ENCODE results near the gene ZFP3. TPM values are rescaled to one million over a fixed set of nuclear protein-coding genes. Genes with fewer than 3 reads are reported as not detected.
"Not testable (repeated sequence)": the region's sequence is repeated elsewhere in the genome, so short reads cannot be mapped to it uniquely, and the experiment has no call there.

ZFP3 gene
- total RNA-seq, result 10 to 100 TPM in 2 of 3 donors, 1 to 10 TPM in 1; 8.0 to 11.2 (median 10.8) TPM
- long read RNA-seq, donor 1, full-length matches to known transcripts, result 5 of 8 reads
- long read RNA-seq, donor 1, partial matches to known transcripts, result 0 of 8 reads
- long read RNA-seq, donor 1, other reads (novel, unspliced or antisense), result 3 of 8 reads
- long read RNA-seq, donor 2, partial matches to known transcripts, result 0 of 1 reads
- long read RNA-seq, donor 2, other reads (novel, unspliced or antisense), result 1 of 1 reads

DNA sequence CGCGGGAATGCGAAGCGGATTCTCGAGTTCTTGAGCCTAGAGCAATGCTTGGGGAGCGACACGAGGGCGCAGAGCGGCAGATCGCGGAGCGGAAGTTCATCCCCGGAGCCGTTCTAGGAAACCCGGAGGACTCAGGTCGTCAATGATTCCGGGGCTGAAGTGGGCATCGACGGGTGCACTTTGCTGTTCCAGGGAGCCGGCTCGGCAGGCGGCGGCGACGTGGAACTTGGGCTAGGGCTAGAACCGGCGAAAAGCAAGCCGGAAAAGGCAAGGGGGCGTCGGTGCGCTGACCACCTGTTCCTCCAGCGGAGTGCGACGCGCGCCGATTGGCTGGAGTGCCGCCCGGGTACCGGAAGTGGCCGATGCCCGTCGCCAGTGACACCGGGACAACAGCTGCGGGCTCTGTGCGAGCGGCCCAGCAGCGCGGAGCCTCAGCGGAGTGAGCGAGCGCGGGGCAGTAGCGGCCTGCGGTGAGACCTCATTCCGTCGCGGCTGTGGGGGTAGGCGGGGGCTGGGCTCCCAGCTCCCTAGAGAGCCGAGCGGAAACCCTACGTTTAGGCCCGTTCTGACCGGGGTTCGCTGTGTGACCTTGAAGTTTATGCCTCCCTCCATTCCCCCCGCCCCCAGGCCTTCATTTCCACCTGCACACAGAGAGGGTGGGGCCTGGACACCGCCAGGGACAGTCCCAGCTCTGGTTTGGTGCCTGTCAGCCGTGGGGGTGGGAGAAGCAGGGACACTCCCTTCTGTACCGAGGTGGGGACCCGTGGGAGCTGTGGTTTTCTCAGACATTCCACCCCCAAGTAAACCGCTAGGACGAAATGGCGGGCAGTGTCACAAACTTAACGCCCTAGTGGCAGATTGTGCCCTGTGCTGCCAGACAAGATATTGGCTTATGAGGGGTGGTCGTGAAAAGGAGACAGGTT is at the start of gene ZFP3:
Gene ZFP3, plus strand, starts transcription at position 362 of the 923 bp plus-strand sequence. CDS start 13,038 bp downstream, outside the sequence.
- ATAC-seq (peak; percentile 99), DNase-seq (peak; percentile 87 to 93 (median 92))
- peak within 1 kb of the TSS; percentile 68 for H3K4me3 ChIP-seq
- H3K4me1 ChIP-seq (ENCODE audit: low read depth), result peaks cover 4% of the 10 kb centered on the region
- peaks cover 16% of the 10 kb centered on the region for H3K9me3 ChIP-seq
- TF ChIP-seq, protein P1, sequence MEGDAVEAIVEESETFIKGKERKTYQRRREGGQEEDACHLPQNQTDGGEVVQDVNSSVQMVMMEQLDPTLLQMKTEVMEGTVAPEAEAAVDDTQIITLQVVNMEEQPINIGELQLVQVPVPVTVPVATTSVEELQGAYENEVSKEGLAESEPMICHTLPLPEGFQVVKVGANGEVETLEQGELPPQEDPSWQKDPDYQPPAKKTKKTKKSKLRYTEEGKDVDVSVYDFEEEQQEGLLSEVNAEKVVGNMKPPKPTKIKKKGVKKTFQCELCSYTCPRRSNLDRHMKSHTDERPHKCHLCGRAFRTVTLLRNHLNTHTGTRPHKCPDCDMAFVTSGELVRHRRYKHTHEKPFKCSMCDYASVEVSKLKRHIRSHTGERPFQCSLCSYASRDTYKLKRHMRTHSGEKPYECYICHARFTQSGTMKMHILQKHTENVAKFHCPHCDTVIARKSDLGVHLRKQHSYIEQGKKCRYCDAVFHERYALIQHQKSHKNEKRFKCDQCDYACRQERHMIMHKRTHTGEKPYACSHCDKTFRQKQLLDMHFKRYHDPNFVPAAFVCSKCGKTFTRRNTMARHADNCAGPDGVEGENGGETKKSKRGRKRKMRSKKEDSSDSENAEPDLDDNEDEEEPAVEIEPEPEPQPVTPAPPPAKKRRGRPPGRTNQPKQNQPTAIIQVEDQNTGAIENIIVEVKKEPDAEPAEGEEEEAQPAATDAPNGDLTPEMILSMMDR (IDR thresholded peaks at IDR 0.05), result no peak
- H3K36me3 ChIP-seq (ENCODE audit: low read depth), result no peaks in the 10 kb centered on the region
- intact Hi-C loops (cut with DNase I, micrococcal nuclease), result no loop called here

DNA sequence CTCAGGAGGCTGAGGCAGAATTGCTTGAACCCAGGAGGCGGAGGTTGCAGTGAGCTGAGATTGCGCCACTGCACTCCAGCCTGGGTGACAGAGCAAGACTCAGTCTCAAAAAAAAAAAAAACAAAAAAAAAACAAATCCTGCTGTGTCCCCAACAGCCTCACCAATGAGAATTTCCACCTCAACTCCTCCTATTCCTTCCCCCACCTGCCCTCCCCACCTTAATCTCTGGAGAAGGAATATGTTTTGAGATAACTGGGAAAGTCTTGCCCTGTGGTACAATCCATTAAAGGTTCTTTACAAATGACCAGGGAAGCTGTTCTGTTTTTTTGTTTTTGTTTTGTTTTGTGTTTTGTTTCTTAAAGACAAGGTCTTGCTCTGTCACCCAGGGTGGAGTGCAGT is 48.1 kb upstream of the ZFP3 start:
- DNase-seq; intact Hi-C loops (cut with DNase I, micrococcal nuclease): not testable (repeated sequence)

DNA sequence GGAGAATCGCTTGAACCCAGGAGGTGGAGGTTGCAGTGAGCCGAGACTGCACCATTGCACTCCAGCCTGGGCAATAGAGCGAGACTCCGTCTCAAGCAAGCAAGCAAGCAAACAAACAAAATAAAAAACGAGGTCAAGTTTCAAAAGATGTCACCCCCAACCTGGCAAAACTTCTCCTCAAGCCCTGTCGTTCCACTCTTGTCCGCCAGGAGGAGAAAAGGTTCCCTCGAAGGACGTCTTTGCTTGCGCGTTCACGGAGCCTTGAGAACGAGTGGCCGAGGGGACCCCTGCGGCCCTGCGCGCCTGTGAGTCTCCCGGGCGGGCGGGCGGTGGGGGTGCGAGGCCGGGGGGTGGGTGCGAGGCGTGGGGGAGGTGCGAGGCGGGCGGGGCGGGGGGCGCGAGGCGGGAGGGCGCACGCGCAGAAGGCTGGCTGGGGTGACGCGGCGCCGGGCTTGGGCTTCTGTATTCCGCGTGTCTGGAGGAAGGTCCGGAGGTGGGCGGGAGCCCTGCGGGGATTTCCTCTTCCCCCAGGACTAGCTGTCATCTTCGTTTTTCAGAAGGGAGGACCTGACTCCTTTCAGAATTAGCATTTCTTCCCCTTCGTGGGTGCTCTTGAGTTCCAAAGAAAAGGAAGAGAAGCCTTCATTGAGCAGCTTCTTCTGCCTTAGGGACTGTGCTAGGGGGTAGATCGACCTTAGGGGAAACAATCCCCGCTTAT is 46.7 kb upstream of the ZFP3 start:
- DNase-seq, result peak; percentile 80 to 90 (median 84)
- H3K4me1 ChIP-seq (ENCODE audit: low read depth), result peaks cover 16% of the 10 kb centered on the region
- H3K9me3 ChIP-seq, result no peaks in the 10 kb centered on the region
- no peaks in the 10 kb centered on the region for H3K36me3 ChIP-seq (ENCODE audit: low read depth)
- TF ChIP-seq, protein P1 (IDR thresholded peaks at IDR 0.05), result peak; percentile 80
- ATAC-seq, result peak; percentile 85
- no peak overlapping the region for H3K4me3 ChIP-seq
- intact Hi-C loops (cut with DNase I, micrococcal nuclease), result no loop called here

More for the DNA sequence above, 48.1 kb upstream of the ZFP3 start:
- H3K4me1 ChIP-seq (ENCODE audit: low read depth), result peaks cover 13% of the 10 kb centered on the region
- not testable (repeated sequence) for H3K9me3 ChIP-seq; H3K4me3 ChIP-seq; ATAC-seq; H3K36me3 ChIP-seq (ENCODE audit: low read depth)

DNA sequence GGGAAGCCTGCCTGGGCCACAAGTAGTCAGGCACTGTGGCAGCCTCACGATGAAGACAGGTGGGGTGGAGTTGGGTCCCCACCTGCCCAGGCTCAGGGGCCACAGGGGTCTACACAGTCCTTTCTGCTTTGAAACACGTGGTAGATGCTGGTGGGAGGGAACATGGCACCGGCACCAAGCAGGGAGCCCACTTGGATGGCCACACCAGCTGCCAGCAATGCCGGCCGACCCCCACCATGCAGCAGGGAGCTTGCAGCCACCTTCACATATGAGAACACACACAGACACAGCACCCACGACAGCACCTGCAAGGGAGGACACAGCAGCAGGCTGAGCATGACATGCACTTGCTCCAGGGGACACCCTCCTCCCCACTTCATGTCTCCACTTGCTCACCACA is 45.4 kb upstream of the ZFP3 start:
- Histone ChIP-seq H3K36me3 (ENCODE audit: low read depth) (no peaks in the 10 kb centered on the region), H3K4me3 (no peak overlapping the region), H3K4me1 (ENCODE audit: low read depth) (peaks cover 16% of the 10 kb centered on the region), H3K9me3 (no peaks in the 10 kb centered on the region)
- intact Hi-C loops (cut with DNase I, micrococcal nuclease), result no loop called here
- DNase-seq, result no peak
- ATAC-seq, result no peak
- TF ChIP-seq, protein P1 (IDR thresholded peaks at IDR 0.05), result no peak

DNA sequence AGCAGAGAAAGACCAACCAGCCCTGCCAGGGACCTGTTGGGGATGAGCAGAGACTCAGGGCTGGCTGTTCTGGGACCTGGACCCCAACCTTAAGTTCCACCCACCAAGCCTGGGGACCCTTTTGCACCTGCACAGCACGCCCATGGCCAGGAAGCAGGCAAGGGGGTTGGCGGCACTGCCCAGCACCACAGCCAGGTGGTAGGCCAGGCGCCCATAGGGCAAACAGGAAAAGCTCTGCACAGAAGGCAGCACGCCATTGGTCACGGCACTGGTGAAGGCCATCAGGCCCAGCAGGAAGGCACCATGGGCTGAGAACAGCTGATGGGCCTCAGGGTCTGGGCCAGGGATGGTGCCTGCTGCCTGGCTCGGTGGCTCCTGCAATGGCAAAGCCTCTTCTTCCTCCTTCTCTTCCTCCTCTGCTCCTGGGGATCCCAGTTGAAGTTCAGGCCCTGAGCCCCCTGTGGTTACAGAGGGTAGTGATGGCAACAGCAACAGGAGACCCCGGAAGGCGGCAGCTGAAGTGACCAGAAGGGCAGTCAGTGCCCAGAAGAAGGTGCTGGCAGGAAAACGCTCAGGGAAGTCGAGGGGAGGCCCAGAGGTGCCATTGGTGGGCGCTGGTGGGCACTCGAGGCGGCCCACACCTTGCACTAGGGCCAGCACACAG is 44.8 kb upstream of the ZFP3 start:
- H3K9me3 ChIP-seq, result no peaks in the 10 kb centered on the region
- no peak overlapping the region for H3K4me3 ChIP-seq
- TF ChIP-seq, protein P1 (IDR thresholded peaks at IDR 0.05), result no peak
- no peak for DNase-seq
- peaks cover 16% of the 10 kb centered on the region for H3K4me1 ChIP-seq (ENCODE audit: low read depth)
- H3K36me3 ChIP-seq (ENCODE audit: low read depth), result no peaks in the 10 kb centered on the region
- ATAC-seq, result no peak
- intact Hi-C loops (cut with DNase I, micrococcal nuclease), result no loop called here
